COR-L47 (cell line): ENCODE data around the gene CNNM2.
"Not testable (repeated sequence)": the region's sequence is repeated elsewhere in the genome, so short reads cannot be mapped to it uniquely, and the experiment has no call there.

ENCODE experiments used
- DNase-seq: peaks from one replicate; lab custom pipeline; 2025; lab: John Stamatoyannopoulos, UW

CNNM2 gene

DNA sequence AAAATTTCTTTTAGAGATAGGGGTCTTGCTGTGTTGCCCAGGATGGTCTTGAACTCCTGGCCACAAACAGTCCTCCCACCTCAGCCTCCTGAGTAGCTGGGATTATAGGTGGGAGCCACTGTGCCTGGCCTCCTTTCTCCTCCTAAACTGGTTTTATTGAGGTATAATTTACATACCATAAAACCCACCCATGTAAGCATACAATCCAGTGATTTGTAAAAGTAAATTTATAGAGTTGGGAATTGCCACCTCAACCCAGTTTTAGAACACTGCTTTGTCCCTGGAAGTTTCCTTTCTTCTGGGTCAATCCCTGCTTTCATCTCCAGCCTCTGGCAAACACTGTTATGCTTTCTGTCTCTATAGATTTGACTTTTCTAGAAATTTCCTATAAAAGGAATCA is 49.0 kb downstream of the CNNM2 start:
- no peak for DNase-seq

DNA sequence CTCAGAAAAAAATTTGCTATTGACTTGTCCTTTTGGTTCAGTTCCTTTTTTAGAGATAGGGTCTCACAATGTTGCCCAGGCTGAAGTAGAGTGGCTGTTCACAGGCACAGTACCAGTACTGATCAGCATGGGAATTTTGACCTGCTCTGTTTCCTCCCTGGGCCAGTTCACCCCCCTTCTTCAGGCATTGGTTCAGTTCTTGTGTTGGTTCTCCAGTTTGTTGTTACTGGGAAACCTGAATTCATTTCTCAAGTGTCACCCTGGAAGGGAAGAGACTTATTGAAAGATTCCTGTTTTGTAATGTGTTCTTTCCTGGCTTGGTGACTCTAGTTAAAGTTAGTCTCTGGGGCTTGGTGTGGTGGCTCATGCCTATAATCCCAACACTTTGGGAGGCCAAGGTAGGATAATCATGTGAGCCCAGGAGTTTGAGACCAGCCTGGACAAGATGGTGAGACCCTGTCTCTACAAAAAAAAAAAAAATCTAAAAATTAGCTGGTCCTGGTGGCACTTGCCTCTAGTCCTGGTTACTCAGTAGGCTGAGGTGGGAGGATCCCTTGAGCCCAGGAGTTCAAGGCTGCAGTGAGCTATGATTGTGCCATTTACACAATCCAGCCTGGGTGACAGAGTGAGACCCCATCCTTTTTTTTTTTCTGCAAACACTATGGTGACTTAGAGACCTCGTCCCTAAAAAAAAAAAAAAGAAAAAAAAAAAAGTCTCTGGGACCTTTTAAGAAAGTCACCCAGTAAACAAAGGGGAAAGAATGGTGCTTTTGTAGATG is 52.7 kb downstream of the CNNM2 start:
- no peak for DNase-seq

DNA sequence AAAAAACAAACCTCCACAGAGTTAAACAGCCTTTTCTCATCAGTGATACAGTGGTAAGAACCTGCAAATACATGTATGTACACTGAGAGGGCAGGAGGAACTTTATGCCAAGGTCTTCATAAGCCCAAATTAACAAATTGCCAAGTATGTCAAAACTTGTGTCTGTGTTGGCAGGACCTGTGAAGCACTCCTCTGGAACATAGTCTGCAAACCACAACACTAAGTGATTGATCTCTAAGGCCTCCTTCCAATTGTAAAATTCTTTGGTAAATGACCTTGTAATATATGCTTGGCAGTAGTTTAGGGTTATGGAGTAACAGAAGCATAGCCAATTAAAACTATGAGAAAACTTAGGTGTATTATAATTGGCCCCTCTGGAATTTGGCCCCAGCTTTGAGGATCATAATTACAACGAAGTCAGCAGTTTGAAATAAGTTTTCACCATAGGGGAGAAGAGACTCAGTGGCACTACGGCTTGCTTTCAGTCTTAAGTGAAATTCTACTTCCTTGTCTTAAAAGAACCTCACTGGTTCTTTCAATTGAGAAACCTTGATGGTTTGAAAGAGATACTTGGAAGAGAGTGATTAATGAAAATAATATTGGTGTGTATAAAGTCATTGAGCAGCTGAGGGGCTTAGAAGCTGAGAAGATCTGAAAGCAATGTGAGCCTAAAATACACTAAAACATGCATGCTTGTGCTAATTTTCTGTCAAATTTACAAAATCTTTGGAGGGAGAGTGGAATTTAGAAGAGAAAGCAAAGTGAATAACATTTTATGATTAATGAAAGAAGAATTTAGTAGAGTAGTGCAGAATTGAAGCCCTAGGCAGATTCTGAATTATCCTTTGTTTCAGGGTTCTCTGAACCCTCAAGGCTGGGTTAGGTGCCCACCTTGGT is 57.6 kb downstream of the CNNM2 start:
- no peak for DNase-seq

DNA sequence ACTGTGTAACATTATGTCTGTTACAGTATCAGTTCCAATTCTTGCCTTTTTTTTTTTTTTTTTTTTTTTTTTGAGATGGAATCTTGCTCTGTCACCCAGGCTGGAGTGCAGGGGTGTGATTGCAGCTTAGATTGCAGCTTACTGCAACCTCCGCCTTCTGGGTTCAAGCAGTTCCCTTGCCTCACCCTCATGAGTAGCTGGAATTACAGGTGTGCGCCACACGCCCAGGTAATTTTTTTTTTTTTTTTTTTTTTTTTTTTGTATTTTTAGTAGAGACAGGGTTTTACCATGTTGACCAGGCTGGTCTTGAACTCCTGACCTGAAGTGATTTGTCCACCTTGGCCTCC is 58.3 kb downstream of the CNNM2 start:
- DNase-seq = not testable (repeated sequence)

DNA sequence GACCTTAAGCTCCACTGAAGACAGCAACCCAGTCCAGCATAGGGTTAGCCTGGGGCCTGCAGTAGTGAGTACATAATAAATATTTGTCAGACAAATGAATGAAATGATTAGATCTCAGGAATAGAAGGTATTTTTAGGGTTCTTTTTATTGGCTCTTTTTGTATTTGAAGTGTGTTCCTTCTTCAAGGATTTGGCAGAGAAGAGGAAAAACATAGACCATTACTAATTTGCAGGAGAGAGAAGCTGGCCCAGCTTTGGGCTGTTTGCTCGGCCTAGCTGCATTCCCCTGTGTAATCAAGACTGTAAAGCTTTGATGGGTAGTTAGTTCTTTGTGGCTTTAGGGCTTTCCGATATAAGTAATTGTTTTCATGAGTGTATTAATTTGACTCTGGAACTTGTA is 64.2 kb downstream of the CNNM2 start:
- DNase-seq = no peak

DNA sequence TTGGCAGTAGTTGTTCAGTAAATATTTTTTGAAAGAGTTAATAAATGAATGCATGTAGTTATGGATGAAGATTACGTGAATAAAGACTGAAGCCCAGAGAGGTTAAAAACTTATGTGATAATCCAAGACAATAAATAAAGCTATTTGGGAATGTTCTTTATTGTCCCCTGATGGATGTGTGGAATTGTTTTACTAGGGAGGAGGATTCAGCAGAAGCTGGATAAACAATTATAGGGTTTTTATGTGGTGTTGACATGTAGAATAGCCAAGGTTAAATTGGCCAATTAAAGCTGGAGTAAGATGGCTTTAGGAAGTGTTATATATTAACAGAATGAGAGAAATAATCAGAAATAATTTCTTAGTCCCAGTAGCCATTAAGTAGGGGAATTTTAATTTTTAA is 66.0 kb downstream of the CNNM2 start:
- DNase-seq = no peak

DNA sequence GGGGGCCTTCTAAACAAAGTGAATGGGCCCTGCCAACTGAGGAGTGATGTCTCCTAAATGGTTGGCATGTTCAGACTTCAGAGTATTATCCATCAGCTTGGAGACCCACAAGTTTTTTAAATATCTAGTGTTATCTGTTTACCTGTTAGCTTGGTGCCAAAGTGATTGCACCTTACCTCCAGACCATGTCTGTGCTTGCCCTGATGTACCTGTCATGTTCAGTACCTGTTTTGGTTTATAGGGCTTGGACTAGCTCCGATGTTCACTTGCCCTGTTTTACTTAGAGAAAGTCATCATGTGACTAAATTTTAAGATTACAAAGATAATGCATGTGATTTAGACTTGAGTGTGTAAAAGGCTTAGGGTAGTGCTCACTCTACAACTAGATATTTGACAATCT is 67.7 kb downstream of the CNNM2 start:
- no peak for DNase-seq

DNA sequence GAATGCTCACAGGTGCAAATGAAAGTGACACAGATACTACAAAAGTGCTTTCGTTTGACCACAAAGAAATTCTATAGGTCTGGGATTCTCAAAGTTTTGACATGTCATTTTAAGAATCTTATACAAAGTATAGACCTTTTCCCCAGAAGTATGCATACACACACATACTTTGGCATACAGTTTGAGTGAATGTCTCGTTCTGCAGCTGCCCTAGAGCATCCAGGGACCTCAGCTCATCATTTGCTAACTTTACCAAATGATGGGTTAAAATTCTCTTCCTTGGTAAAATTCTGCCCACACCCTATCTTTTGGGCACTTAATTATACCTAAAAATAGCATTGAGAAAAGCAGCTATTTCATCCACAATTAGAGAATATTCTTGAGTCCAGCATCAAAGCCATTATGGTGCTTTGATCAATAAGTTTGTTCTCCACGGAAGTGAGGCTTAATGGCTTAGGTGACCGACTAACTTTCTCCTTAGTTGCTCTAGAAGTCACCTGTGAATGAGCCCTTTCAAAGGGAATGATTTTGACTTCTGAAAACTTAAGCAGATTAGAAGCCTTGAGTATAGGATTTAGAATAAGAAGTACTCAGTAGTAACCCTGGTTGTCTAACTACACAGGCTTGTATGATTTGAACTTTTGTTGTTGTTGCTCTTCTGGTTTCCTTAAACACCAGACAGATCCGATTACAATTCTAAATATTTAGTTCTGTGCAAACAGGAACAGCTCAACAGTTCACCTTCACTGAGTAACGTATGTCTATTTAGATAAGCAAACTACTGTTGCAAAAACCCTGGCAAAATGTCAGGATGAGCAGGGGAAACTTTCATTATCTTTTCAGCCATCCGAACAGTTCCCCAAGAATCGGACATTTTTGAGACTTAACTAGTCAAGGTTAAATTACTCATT is 70.6 kb downstream of the CNNM2 start:
- no peak for DNase-seq

DNA sequence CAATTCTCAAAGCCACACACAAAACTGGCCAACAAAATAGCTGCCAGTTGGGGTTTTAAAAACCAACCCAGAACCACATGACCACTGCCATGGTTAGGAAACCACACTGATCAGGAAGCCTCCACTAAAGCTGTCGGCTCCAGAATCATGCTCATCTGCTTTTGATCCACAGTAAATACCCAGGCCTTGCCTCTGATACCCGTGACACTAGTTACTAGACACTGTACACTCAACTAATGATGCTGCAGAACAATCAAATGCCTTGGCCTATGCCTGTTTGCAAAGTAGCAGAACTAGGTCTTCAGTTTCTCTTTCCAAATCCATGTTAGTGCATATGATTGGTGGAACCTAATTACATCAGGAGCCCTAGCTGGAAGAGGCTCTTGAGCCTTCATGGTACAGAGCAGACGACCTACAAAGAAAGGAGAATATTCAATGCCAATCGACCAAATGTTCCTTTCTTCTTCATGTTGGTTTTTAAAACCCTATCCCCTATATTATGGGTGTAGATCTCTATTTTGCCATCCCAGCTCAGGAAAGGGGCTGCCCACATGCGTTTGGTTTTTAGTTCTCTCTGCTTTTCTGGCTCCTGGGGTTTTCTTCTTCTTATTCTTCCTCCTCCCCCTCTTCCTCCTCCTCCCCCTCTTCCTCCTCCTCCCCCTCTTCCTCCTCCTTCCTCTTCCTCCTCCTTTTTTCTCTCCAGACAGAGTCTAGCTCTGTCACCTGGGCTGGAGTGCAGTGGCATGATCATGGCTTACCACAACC is 76.6 kb downstream of the CNNM2 start:
- no peak for DNase-seq

DNA sequence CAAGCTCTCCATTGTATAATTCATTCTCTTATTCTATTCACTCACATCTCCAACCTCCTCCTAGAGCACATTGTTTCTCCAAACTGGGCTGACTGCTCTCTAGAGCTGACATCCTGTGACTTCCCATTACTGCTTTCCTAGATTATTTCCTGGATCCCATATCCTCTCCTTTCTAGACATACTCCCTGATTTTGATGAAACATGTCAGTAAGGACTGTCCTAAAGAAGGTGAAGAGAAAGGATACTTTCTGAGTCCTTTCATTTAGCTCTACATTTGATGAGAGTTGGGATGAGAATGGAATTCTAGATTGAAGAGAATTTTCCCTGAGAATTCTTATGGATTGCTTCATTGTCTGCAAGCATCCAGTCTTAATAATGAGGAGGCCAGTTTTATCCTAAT is 78.8 kb downstream of the CNNM2 start:
- DNase-seq = no peak

DNA sequence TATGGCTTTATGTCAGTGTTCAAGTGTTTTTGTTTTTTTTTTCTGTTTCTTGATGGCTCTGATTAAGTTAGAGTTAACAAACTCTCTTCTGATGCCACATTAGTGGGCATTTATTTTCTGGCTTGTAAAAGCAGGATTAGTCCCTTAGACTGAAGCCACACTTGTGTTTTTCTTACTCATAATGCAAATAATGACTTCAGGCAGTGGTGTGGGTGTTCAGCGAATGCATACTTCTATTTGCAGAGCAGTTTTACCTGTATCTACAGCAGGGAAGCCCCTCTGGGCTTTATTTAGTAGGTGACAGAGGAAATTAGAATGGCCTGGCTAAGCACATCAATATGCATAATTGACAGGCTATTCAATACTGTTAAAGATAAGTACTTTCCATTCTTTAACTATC is 79.9 kb downstream of the CNNM2 start:
- no peak for DNase-seq

DNA sequence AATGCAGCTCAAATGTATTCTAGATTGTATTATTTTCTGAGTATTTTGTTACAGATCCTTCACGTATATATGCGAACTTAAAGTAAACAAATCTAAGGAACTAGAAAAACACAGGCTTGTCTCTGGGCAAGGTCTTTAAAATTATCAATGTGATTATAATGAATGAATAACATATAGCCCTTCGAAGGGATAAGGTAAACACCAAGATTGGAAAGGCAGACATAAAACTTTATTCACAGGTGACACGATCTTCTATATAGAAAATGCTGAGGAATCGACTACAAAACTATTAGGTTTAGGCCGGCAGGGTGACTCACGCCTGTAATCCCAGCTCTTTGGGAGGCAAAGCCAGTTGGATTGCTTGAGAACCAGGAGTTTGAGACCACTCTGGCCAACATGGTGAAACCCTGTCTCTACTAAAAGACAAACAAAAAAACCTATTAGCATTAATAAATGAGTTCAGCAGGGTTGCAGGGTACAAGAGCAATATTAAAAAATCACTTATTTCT is 80.4 kb downstream of the CNNM2 start:
- DNase-seq = no peak

DNA sequence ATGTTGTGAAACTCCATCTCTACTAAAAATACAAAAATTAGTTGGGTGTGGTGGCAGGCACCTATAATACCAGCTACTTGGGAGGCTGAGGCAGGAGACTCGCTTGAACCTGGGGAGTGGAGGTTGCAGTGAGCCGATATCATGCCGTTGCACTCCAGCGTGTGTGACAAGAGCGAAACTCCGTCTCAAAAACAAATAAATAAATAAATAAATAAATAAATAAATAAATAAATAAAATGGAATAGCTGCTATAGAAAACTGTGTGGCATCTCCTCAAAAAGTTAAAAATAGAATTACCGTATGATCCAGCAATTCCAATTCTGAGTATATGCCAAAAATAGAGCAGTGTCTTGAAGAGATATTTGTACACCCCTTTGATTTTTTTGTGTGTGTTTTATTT is 82.0 kb downstream of the CNNM2 start:
- DNase-seq = not testable (repeated sequence)

DNA sequence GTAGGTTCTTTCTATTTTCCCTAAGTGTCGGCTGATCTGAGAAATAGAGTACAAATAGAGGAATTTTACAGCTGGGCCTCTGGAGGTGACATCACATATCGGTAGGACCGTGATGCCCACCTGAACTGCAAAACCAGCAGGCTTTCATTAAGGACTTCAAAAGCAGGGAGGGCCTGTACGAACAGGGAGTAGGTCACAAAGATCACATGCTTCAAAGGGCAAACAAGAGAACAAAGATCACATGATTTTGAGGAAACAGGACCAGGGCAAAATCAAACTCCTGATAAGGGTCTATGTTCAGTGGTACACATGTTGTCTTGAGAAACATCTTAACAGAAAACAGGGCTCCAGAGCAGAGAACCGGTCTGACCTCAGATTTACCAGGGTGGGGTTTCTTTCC is 88.9 kb downstream of the CNNM2 start:
- no peak for DNase-seq

DNA sequence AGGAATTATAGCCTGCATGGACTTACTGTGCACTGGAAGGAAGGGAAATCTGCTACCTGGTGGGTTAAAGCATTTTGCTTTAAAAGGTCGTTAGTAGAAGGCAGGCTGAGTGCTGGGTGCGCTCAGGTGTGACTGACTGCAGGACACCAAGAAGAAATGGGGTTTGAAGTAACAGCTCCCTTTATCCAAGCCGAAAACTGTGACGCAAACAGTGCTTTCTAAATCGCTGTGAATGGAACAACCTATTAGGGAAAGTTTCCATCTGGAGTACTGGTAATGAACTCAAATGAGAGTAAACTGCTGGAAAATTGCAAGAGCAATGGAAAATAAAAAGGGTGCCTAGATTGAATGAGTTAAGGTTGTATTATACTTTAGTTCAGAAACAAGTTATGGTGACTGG is 95.3 kb downstream of the CNNM2 start:
- DNase-seq = no peak

DNA sequence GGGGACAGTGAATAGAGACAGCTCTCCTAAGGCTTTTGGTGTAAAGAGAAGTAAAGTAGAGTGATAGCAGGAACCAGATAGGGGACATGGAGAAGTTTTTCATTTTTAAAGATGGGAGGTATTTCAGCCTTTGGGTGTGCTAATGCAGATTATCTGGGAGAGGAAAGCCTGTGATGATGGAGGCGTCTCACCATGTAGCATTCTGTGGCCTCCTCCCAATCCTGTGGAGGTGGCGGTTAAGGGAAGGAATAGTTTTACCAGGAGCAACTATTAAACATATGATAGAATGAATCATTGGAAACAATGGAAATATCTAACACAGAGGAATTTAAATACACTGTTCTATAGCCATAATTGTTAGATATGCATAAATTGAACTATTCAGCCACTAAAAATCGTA is 101.3 kb downstream of the CNNM2 start:
- no peak for DNase-seq

DNA sequence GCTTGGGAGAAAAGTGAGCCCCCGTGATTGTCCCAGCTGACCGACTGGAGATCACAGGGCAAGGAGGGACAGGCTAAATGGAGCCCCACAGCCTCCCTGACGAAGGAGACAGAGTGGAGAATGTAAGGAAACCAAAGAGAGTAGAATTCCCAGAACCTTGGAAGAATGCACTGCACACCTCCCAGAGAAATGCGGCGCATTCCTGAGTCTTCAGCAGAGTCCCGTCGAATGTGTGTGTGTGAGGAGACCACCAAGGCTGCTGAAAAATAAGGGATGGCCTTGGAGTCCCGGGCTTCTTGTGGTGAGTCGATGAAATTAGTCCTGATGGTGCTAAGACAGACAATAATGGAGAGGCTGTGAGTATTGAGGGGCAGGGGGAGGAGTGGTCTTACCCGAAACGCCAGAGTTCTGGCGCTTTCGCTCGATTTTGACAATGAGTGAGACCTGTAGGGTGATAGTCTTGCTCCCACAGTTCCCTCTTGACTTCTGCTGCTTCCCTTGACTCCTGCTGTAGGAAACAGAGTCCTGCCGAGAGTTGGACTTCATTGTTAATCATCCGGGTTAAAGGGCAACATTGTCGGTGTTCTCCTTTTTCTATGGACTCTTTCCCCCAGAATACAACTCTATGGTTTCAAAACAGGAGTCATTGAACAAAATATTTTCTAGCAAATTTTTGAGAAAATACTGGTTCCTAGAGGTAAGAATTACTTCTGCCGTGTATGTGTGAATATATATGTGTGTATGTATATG is 103.2 kb downstream of the CNNM2 start:
- DNase-seq = no peak

DNA sequence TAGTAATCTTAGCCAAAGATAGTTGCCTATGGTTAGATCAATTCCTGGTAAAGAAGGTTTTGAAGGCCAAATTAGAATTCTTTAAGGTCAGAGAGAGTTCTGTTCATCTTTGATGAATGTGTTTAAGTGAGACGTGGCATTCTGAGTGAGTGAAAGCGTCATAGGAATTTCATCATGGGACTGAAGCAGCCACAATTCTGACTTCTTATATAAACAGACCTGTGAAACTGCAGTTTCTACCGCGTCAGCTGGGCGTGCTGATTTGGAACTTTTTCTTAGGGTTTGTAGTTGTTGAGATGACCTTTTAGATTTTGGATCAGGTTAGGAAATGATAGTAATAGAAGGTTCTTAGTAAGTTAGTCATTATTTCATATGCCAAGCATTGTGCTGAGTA is 103.8 kb downstream of the CNNM2 start:
- no peak for DNase-seq

DNA sequence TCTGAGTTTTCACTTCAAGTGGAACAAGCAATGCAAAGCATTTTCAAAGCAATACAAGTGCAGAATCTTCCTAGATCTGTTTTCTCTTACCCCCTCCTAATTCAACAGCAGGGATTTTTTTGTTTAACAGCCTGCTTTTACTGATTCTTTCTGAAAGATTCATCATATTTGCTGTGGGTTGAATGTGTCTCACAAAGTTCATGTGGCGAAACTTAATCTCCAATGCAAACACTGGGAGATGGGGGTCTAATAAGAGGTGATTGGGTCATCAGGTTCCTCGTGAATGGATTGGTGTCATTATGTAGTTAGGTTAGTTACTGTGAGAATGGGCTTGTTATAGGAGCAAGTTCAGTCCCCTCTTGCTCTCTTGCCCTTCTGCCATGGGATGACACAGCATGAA is 107.6 kb downstream of the CNNM2 start:
- no peak for DNase-seq

DNA sequence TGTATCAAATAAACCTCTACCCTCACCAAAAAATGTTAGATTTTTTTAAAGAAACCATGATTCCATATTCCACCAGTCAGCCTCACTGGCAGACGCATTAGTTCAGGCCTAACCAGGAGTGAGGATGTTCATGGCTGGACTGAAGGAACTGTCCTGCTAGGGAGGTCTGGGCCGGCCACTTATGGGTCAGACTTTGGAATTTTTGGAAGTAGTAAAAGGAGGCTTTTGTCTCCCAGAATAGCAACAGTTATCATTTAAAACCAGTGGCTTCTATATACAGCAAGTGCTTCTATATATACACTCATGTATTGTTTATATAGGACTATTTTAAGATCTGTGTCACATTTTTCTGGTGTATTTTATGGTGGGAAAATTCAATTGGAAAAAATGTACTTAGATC is 120.5 kb downstream of the CNNM2 start:
- DNase-seq = no peak

DNA sequence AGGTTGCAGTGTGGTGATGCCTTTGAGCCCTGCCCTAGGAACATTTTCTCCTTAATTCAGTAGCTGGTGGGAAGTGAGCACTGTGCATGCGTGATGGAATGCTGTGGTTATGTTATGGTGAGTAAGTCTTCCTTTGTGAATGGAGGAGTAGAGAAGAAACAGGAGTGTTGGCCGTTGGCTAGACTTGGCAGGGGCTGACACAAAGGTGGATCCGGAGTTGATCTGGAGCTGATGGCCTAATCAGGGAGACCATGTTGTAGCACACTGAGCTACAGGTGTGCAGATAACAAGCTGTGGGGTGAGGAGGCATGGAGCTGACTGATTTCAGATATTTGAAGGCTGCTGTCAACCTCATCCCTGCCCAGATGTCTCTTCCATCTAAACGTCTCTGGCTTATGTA is 122.3 kb downstream of the CNNM2 start:
- no peak for DNase-seq
